ENCODE data around the gene SMIM38.

Gene SMIM38

DNA sequence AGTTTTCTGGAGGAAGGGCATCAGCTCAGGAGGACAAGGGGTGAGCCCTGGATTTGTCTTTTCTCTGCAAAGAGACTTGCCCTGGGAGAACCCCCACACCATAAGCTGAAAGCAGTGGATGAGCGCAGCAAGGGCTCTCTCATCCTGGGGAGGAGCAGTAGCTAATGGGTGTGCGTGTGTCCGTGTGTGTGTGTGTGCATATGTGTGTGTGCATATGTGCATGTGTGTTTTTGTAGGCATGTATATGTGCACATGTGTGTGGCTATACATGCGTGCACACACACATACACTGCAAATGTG lies 45.3 kb downstream of the SMIM38 start:
- no peak for DNase-seq

DNA sequence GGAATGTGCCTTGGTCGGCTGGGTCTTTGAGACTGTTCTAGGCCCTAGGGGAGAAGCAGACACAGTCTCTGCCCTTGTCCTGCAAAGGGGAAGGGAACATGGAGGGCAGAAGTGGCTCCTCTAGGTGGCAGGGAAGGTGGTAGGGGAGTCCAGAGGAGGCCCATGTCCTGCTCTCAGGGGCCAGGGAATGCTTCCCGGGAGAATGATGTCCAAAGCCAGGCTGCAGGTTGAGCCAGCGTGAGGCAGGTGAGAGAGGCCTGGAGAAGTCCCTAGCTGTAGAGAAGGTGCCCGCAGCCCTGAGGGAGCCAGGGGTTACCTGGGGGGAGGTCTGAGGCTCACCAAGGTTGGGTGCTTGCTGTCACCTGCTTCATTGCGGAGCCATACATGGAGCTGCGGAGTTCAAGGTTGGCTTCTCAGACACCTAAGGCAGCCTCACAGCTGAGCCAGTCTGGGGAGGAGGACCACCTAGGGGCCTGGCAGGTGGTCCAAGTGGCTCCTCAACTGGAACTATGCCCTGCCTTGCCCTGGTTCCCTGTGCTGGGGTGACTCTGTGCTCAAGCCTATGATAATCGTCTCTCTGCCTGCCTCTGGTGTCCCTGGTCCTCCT lies 46.1 kb downstream of the SMIM38 start:
- no peak for DNase-seq

DNA sequence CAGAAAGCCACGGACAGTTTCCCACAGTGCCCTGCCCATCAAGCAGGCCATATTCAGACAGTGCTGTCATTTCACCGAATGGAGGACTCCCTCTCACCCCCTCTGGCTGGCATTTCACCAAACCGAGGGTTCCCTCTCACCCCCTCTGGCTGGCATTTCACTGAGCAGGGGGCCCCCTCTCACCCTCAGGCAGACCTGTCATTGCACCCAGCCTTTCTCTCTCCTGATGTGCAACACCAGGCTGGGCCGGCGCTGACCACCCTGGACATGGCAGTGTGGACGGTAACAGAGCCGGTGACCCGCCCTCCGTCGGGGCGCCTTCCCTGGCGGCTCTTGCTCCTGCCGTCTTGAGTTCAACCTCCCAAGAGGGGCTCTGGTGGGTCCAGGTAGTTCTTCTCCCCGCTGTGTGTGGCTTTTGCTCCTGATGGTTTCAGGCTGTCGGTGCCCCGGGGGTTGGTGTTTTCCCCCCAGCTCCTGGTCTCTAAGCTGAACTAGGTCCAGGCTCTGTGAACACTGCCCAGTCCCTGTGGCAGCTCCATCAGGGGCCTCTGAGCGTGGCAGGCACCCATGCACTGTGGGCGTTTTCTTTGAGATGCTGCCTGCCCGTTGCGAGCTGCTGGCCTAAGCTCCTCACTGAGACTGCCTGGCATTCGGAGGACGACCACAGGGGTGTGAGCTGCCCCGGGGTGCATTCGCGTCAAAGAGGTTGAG lies 46.9 kb downstream of the SMIM38 start:
- no peak for DNase-seq

DNA sequence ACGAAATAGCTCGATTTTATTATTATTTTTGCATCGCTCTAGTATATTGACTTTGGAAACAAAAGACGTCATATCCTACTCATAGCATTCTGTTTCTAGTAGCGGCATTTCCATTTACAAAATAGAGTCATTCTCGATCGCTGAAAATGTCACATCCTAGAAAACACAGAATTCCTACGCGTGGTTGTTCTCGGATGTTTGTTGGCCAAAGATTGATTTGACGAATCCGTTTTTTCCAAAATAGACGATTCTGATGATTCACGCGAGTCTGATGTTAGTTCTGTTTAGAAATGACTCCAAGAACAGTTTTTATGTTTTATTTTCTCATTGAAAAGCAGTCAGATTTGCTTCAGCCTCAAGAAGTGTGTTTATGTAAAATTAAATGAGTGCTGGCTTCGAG lies 47.6 kb downstream of the SMIM38 start:
- DNase-seq: no peak

DNA sequence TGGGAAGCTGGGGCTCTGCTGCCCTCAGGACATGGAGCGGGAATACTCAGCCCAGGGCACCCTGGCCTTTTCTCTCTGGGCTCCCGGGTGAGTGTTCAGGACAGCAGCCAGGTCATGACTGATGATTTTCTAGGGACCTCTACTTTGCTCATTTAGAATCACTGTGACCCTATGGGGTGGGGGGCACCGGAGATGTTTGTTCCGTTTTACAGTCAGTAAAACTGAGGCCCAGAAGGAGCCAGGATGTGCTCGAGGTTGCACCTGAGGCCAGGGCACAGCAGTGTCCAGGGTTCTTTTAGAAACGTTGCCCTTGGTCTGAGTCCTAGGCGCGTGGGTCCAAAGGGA lies 48.1 kb downstream of the SMIM38 start:
- no peak for DNase-seq

DNA sequence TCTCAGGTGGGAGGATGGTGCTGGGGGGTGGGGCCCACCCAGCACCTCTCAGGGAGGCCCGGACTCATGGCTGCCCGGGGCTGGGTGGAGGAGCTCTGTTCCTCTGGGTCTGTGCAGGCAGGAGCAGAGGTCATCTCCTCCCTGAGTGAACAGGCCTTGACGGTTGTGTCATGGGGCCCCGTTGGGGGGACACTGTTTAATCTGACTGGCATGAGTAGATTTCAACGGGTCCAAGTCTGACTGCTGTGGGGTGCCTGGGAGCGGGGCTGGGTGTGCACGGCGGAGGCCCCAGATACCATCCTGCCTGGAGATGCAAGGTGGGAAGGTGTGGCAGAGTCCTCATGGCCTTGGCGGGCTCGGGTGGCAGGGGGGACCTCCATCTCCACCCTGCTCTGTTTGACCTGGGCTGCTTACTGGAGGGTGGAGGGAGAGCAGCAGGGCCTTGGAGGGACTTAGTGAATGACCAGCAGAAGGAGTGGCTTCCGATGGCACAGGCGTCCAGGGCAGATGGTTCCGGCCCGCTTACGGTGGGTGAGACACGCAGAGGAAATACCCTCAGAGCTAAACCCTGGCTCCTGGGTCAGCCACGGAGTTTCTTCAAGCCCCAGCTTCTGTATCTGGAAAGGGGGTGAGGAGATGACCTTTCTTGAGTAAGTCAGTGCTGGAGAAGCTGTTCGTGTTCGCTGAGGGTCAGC lies 48.7 kb downstream of the SMIM38 start:
- no peak for DNase-seq

DNA sequence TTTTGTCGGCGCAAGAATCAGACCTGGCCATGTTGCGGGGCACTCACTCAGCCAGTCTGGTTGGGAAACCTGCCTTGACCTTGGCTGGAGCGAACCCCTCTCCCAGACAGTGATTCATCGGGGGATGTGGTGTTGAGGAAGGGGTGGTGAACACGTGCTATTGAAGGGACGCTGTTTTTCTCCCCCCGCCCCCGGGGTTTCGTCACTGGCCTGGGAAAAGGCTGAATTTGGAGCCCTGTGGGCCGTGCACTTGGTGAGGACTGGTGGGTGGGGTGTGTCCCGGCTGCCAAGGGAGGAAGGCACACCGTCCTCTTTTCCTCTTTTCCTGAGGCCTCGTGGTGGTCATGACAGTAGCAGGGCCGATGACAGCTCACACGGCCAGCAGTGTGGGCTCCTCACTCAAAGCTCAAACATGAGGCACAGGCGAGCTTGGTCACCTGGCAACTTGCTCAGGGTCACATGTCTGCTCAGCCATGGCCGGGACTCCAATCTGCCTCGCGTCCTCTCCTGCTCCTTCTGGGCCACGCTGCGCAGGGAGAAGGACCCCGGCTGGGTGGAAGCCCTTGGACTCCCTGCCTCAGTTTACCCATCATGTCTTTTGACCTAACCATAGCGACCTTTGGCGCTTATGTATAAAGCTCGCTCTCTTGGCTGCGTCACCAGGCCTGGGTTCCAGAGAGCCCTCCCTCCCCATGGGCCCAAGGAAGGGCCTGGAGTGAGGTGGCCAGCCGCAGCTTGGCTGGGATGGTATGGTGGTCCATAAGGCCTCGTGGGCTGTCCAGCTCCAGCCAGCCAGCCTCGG lies 49.4 kb downstream of the SMIM38 start:
- no peak for DNase-seq
